Brain microvascular endothelial cell (primary cell): ENCODE data around the gene VAPB.

Experiments
- DNase-seq: peaks from one replicate; pipeline ENCODE4 v3.0.0-alpha.2; 2020
- H3K27ac ChIP-seq: fragments of 250-450 bp; sonication (Bioruptor Pico); 2 replicates; pipeline ENCODE4 v1.5.1; 2020; ENCODE audit warnings: mild to moderate bottlenecking, moderate library complexity
- H3K27me3 ChIP-seq: fragments of 250-450 bp; sonication (Bioruptor Pico); replicated peaks from 2 replicates; pipeline ENCODE4 v1.5.1; 2020; ENCODE audit warnings: mild to moderate bottlenecking
- H3K36me3 ChIP-seq: fragments of 250-450 bp; sonication (Bioruptor Pico); replicated peaks from 2 replicates; pipeline ENCODE4 v1.5.1; 2020; ENCODE audit warnings: mild to moderate bottlenecking
- H3K4me3 ChIP-seq: 2 replicates; pipeline ENCODE4 v1.5.1; 2011; ENCODE audit warnings: low read depth, mild to moderate bottlenecking, control low read depth, low read length, moderate library complexity
- in situ Hi-C: cut with HindIII; loops from 2 replicates; pipeline ENCODE4 v1.10.0; 2017; ENCODE audit warnings: low sequenced_read_pairs, low pct_ligation_motif_present
- TF ChIP-seq, protein P1 (sequence below): IDR thresholded peaks from 2 replicates; pipeline ENCODE4 v1.5.1; 2011; ENCODE audit warnings: low read depth, mild to moderate bottlenecking, moderate library complexity, low read length, control low read depth, inconsistent platforms; ENCODE audit errors: missing control alignments

The VAPB gene, protein sequence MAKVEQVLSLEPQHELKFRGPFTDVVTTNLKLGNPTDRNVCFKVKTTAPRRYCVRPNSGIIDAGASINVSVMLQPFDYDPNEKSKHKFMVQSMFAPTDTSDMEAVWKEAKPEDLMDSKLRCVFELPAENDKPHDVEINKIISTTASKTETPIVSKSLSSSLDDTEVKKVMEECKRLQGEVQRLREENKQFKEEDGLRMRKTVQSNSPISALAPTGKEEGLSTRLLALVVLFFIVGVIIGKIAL

DNA sequence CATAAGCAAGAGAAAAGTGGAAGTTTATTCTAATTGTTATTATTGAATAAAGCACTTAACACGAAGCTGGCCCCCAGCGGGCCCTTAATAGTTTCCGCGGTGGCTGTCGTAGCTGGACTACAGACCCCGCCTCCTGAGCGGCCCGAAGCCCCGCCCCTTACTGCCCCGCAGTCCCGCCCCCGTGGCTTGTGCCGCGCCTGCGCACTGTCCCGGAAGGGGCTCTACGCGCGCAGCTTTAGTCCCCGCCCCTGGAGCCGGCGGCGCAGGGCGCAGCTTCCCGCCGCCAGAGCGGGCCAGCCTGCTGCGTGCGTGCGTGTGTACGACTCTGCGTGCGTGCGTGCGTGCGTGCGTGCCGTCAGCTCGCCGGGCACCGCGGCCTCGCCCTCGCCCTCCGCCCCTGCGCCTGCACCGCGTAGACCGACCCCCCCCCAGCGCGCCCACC lies at the start of gene VAPB:
VAPB (plus strand) TSS at position 348 of the 442 bp plus-strand sequence. CDS start 231 bp downstream, outside the sequence.
- TF ChIP-seq, protein P1, sequence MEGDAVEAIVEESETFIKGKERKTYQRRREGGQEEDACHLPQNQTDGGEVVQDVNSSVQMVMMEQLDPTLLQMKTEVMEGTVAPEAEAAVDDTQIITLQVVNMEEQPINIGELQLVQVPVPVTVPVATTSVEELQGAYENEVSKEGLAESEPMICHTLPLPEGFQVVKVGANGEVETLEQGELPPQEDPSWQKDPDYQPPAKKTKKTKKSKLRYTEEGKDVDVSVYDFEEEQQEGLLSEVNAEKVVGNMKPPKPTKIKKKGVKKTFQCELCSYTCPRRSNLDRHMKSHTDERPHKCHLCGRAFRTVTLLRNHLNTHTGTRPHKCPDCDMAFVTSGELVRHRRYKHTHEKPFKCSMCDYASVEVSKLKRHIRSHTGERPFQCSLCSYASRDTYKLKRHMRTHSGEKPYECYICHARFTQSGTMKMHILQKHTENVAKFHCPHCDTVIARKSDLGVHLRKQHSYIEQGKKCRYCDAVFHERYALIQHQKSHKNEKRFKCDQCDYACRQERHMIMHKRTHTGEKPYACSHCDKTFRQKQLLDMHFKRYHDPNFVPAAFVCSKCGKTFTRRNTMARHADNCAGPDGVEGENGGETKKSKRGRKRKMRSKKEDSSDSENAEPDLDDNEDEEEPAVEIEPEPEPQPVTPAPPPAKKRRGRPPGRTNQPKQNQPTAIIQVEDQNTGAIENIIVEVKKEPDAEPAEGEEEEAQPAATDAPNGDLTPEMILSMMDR = no peak
- DNase-seq = peak; percentile 84
- Histone ChIP-seq H3K4me3 (peak within 1 kb of the TSS; percentile 92), H3K36me3 (peaks cover 15% of the 10 kb centered on the region), H3K27ac (peak within 1 kb of the TSS; percentile 99), H3K27me3 (no peaks in the 10 kb centered on the region)
- in situ Hi-C loops = no loop called here

DNA sequence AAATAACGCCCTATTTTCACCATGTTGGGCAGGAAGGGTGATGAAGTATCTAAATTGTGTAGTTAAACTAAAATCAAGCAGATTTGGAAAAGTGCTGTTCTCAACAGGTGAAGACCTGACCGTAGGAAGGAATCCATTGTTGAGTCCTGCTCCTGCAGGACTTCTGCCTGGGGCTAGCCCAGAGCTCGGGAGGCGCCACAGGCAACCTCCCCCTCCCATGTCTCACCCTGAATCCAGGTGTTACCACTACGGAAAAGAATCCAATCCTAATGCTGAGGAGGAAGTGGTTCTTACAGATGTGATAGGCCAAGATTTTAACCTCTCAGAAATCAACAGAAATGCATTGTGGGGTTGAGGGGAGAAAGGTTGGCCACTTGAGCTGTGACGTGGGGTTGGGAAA lies 49.3 kb upstream of the VAPB start:
- TF ChIP-seq, protein P1 = no peak
- in situ Hi-C loops = no loop called here
- no peak for DNase-seq
- no peaks in the 10 kb centered on the region for H3K36me3 ChIP-seq
- H3K27me3 ChIP-seq = no peaks in the 10 kb centered on the region
- no peak overlapping the region for H3K27ac ChIP-seq
- H3K4me3 ChIP-seq = no peak overlapping the region

DNA sequence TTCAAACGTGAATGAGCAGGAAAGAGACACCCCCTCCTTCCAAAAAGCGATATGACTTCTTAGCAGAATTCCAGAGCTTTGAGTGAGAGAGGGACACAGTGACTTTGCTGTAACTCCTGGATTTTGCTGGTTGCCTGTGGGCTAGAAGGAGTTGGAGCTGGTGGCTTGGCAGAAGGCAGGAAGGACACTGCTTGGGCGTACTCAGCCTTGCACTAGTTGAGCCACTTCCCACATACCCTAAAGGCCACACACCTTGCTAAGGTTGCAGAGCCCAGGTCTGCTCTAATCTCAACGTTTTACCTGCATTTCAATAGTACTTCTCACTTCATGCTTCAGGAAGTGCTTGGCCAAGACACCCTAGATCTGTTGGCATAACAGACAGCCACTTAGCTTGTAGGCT lies 48.9 kb upstream of the VAPB start:
- TF ChIP-seq, protein P1 = no peak
- no peaks in the 10 kb centered on the region for H3K27me3 ChIP-seq
- no peak overlapping the region for H3K27ac ChIP-seq
- DNase-seq = no peak
- H3K4me3 ChIP-seq = no peak overlapping the region
- no peaks in the 10 kb centered on the region for H3K36me3 ChIP-seq
- in situ Hi-C loops = no loop called here

DNA sequence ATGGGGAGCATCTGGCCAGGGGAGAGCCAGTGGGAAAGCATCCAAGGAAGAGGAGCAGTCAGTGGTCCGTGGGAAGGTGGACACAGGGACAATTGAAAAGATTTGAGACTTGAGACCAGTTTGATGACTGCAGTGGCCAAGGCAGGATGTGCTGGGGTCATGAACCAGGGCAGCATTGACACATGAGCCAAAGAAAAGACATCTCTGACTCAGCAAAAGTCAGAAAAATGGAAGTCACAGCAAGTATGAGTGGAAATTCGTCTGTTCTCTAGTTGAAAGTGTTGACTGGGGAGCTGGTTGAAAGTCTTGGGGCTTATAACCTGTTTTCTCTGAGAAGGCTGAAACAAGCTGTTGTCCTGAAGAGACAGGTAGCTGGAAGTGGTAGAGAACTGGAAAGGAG lies 48.2 kb upstream of the VAPB start:
- Histone ChIP-seq H3K4me3 (no peak overlapping the region), H3K36me3 (peaks cover 6% of the 10 kb centered on the region), H3K27ac (peak overlapping the region; percentile 81), H3K27me3 (no peaks in the 10 kb centered on the region)
- in situ Hi-C loops = no loop called here
- DNase-seq = peak; percentile 23
- TF ChIP-seq, protein P1 = no peak

DNA sequence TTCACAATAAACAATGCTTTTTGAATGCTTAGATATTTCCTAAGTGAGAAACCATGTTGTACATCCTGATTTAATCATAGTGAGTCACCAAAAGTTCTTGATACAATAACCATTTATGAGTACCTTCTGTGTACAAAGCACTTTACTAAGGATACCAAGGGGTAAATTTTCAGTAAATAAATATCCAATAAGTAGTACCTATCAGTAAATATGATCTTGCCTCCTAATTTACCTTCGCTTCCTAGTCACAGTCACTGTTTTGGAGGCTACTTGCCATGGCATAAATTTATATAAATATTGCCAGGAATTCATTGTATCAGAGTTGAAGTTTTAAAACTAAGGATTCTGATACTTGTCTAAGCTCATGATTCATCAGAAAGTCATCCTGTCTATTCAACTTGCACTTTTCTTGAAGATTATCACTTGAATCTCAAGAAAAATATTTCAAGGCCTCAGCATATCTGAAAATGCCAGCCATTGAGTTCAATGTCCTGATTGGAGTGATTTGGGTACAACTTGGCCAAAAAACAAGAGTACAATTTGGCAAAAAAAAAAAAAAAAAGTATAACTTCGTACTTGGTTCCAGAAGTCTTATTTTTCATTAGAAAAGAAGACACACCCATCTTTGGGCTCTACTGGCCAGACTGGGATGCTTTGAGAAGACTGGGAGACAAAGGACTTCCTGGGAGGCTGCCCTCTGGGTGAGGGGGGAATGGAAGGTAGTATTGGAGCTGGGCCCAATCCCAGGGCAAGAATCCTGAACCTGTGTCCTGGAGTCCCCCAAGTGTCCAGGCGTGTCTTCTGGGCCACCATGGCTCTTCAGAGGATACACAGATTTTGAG lies 46.7 kb upstream of the VAPB start:
- peaks cover 12% of the 10 kb centered on the region for H3K36me3 ChIP-seq
- TF ChIP-seq, protein P1 = no peak
- in situ Hi-C loops = no loop called here
- no peak overlapping the region for H3K4me3 ChIP-seq
- DNase-seq = peak; percentile 29
- H3K27ac ChIP-seq = peak overlapping the region; percentile 81
- no peaks in the 10 kb centered on the region for H3K27me3 ChIP-seq
